Effector memory CD4-positive, alpha-beta T cell (primary cell): ENCODE results near the gene TCP10L.

Experiments used
- DNase-seq, 3 donors: peaks; one replicate each; pipeline ENCODE4 v3.0.0-alpha.2; 2020
- H3K27ac ChIP-seq: 2 replicates; pipeline ENCODE4 v1.7.0; 2013; ENCODE audit warnings: mild to moderate bottlenecking, low read length, moderate library complexity; ENCODE audit not compliant: insufficient read depth, poor library complexity, severe bottlenecking
- H3K27me3 ChIP-seq: replicated peaks from 2 replicates; pipeline ENCODE4 v1.7.0; 2013; ENCODE audit warnings: mild to moderate bottlenecking, low read length; ENCODE audit not compliant: insufficient read depth, control insufficient read depth, poor library complexity, severe bottlenecking
- H3K36me3 ChIP-seq: 2 replicates; pipeline ENCODE4 v1.7.0; 2013; ENCODE audit warnings: mild to moderate bottlenecking, low read length, moderate library complexity; ENCODE audit not compliant: control insufficient read depth, insufficient read depth
- H3K4me1 ChIP-seq: 2 replicates; pipeline ENCODE4 v1.7.0; 2013; ENCODE audit warnings: low read length, mild to moderate bottlenecking; ENCODE audit not compliant: control insufficient read depth, insufficient read depth, poor library complexity, severe bottlenecking
- H3K4me3 ChIP-seq: 2 replicates; pipeline ENCODE4 v1.7.0; 2013; ENCODE audit warnings: low read length, low read depth, mild to moderate bottlenecking; ENCODE audit not compliant: insufficient read depth, poor library complexity, severe bottlenecking
- H3K9me3 ChIP-seq: 2 replicates; pipeline ENCODE4 v1.7.0; 2013; ENCODE audit warnings: mild to moderate bottlenecking, low read length, moderate library complexity; ENCODE audit not compliant: control insufficient read depth

The TCP10L gene

DNA sequence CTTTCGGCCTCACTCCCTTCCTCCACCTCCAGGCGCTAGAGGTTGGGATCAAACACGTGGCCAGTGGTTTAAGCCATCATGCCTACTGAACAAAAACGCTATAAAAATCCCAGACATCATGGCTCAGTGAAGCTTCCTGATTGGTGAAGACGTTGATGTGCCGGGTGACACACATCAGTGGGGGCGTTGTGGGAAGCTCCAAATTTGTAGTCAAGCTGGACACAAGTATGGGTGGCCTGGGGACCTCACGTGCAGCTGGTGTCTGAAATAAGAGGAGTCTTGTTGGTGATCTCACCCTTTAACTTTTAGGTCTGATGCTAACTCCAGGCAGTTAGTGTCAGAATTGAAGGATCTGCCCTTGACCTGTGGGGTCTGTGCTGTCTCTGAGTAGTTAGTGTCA is 20.1 kb upstream of the TCP10L start:
- H3K27ac ChIP-seq = no peak overlapping the region
- no peak overlapping the region for H3K4me3 ChIP-seq
- peaks cover 67% of the 10 kb centered on the region for H3K36me3 ChIP-seq
- H3K27me3 ChIP-seq = no peaks in the 10 kb centered on the region
- no peak for DNase-seq
- H3K9me3 ChIP-seq = no peaks in the 10 kb centered on the region
- H3K4me1 ChIP-seq = no peaks in the 10 kb centered on the region

DNA sequence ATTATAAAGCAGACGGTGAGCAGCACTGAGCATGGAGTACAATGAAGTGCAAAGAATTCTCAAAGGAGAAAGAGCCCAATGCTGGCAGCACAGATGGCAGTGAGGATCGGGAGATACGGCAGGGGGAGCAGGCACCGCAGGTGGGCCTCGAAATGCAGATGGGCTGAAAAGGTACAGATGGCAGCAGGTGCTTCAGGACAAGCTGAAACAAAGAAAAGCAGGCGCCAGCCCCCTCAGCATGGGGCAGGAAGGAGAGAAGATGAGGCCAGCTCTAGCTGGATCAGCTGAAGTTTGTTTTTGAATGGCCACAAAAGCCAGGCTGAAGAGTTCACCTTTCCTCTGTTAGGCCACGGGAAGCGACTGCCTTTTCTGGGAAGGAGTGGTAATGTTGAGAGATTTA is 19.1 kb upstream of the TCP10L start:
- no peak overlapping the region for H3K27ac ChIP-seq
- H3K27me3 ChIP-seq = no peaks in the 10 kb centered on the region
- DNase-seq = no peak
- H3K9me3 ChIP-seq = no peaks in the 10 kb centered on the region
- H3K4me1 ChIP-seq = no peaks in the 10 kb centered on the region
- H3K4me3 ChIP-seq = no peak overlapping the region
- H3K36me3 ChIP-seq = peaks cover 77% of the 10 kb centered on the region

DNA sequence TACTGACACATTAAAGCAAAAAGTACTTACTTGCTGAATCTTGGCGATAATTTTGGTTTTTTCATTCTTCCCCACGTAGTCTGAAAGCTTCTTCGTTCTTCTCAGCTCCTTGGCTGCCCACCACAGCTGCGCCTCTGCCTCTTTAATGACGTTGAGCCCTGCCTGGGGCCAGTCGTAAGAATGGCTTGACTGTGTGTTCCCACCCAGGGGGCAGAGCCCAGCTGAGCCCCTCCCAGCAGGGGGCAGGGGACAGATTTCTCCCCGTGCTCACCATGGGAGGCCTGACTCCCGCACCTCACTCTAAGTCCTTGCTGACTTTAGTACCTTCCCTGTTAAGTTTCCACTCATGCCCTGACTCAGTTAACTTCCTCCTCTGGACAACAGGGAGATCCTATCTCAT is 17.8 kb upstream of the TCP10L start:
- H3K4me1 ChIP-seq = no peaks in the 10 kb centered on the region
- H3K27me3 ChIP-seq = no peaks in the 10 kb centered on the region
- no peak overlapping the region for H3K4me3 ChIP-seq
- H3K27ac ChIP-seq = no peak overlapping the region
- no peaks in the 10 kb centered on the region for H3K9me3 ChIP-seq
- no peak for DNase-seq
- H3K36me3 ChIP-seq = peaks cover 73% of the 10 kb centered on the region

DNA sequence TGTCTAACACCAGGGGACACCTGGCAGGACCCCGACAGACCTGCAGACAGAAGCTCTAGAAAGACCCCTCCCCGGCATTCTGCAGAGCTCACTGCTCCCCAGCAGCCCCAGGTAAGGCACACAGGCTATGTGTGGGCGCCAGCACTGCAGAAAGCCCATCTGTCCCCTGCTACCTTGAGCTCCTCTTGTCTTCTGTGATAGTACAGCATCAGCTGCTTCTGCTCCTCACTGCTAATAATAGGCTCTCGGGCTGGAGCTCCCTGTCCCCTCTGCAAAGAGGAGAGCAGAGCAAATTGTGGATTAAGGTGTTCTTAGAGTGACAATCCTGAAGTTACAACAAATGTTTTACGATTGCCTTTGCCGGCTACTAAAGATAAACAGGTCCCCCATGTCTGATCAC is 16.8 kb upstream of the TCP10L start:
- no peaks in the 10 kb centered on the region for H3K27me3 ChIP-seq
- no peak for DNase-seq
- H3K4me3 ChIP-seq = no peak overlapping the region
- no peaks in the 10 kb centered on the region for H3K4me1 ChIP-seq
- H3K27ac ChIP-seq = no peak overlapping the region
- no peaks in the 10 kb centered on the region for H3K9me3 ChIP-seq
- H3K36me3 ChIP-seq = peaks cover 67% of the 10 kb centered on the region

DNA sequence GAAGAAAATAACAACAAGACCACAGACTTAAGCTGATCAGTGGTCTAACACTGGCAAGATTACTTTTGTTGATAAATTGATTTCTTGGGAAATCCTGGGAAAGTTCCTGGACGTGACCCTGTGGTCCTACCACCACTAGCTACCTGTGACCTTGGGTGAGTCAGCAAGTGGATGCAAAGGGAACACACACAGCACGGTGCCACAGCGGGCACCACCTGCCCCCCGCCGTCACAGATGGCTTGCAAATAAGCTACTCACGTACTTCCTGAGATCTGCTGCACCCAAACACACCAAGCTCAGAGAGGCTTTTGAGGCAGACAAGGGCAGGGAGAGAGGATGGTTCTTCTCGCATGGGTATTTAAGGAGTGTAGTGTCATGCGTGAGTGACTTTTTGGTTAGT is 14.2 kb upstream of the TCP10L start:
- Histone ChIP-seq H3K4me1 (no peaks in the 10 kb centered on the region), H3K4me3 (no peak overlapping the region), H3K36me3 (peaks cover 44% of the 10 kb centered on the region), H3K27ac (no peak overlapping the region), H3K9me3 (no peaks in the 10 kb centered on the region), H3K27me3 (no peaks in the 10 kb centered on the region)
- DNase-seq = no peak

DNA sequence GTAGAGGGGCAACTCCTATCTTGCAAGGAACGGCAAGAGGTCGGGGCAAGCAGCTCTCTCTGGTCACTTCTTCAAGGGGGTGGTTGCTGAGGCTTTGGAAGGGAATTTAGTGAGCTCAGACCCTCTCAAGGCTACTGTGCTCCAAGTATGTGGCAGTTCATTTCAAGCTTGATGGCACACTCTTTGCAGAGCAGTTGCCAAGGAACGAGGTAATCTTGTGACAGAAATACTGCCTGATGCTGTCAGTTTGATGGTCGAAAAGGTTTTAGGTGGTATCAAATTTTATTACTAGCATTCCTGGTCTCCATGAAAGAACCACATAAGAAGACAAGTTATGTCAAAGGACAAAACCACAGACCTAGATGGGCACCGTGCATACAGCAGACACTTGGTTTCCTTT is 13.8 kb upstream of the TCP10L start:
- no peaks in the 10 kb centered on the region for H3K27me3 ChIP-seq
- no peak overlapping the region for H3K4me3 ChIP-seq
- H3K36me3 ChIP-seq = peaks cover 39% of the 10 kb centered on the region
- no peaks in the 10 kb centered on the region for H3K4me1 ChIP-seq
- H3K27ac ChIP-seq = no peak overlapping the region
- H3K9me3 ChIP-seq = no peaks in the 10 kb centered on the region
- DNase-seq = no peak

DNA sequence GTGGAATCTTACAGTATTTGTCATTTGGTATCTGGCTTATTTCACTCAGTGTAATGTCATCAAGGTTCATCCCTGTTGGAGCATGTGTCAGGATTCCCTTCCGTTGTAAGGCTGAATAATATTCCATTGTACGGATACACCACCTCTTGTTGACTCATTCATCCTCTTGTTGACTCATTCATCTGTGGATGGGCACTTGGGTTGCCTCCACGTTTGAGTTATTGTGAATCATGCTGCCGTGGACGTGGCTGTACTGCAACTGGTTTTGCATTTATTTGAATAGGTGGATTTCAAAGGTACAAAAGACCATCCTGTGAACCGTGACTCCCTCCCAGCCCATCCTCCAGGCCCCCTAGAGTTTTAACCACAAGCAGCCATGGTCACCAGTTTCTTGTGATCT is 11.9 kb upstream of the TCP10L start:
- H3K27ac ChIP-seq = no peak overlapping the region
- no peaks in the 10 kb centered on the region for H3K9me3 ChIP-seq
- peaks cover 21% of the 10 kb centered on the region for H3K36me3 ChIP-seq
- DNase-seq = no peak
- no peaks in the 10 kb centered on the region for H3K27me3 ChIP-seq
- H3K4me1 ChIP-seq = no peaks in the 10 kb centered on the region
- no peak overlapping the region for H3K4me3 ChIP-seq

DNA sequence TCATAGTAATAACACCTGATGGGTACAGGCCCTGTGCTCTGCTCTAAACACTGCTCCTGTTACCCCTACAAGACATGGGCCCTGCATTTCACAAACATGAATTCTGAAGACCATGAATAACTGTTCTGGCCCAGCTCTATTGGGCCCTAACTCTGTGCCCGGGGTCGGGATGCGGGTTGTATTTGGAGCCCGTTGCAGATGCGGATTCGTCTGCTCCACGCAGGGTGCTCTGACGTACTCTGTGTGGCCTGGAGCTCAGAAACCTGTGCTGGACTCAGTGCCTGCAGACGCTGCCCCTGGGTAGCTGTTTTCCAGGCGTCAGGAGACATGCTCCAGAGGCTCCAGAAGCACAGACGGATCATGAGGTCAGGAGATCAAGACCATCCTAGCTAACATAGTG is 10.1 kb upstream of the TCP10L start:
- no peak for DNase-seq

DNA sequence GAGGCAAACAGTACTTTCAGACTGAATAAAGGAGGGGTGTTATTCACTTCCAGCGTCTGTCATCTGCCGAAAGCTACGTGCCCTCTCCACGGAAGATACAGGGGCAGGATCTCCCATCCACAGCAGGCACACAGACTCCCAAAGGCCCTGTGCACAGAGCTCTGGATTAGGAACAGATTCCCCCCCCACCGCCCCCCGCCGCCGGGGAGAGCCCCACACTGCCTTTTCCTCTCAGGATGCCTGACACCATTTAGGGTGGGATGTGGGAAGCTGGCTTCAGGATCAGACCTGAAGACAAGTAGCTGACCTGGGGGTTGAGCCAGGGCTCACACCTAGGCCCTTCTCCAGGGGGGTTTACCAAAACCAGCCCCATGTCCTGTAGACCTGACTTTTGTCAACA is 8.4 kb upstream of the TCP10L start:
- no peak overlapping the region for H3K4me3 ChIP-seq
- H3K36me3 ChIP-seq = no peaks in the 10 kb centered on the region
- no peak overlapping the region for H3K27ac ChIP-seq
- no peaks in the 10 kb centered on the region for H3K27me3 ChIP-seq
- H3K9me3 ChIP-seq = no peaks in the 10 kb centered on the region
- H3K4me1 ChIP-seq = no peaks in the 10 kb centered on the region
- no peak for DNase-seq

More for the DNA sequence above, 10.1 kb upstream of the TCP10L start:
- no peaks in the 10 kb centered on the region for H3K4me1 ChIP-seq
- no peaks in the 10 kb centered on the region for H3K9me3 ChIP-seq
- no peaks in the 10 kb centered on the region for H3K27me3 ChIP-seq
- H3K27ac ChIP-seq = no peak overlapping the region
- H3K4me3 ChIP-seq = no peak overlapping the region
- H3K36me3 ChIP-seq = peaks cover 12% of the 10 kb centered on the region

DNA sequence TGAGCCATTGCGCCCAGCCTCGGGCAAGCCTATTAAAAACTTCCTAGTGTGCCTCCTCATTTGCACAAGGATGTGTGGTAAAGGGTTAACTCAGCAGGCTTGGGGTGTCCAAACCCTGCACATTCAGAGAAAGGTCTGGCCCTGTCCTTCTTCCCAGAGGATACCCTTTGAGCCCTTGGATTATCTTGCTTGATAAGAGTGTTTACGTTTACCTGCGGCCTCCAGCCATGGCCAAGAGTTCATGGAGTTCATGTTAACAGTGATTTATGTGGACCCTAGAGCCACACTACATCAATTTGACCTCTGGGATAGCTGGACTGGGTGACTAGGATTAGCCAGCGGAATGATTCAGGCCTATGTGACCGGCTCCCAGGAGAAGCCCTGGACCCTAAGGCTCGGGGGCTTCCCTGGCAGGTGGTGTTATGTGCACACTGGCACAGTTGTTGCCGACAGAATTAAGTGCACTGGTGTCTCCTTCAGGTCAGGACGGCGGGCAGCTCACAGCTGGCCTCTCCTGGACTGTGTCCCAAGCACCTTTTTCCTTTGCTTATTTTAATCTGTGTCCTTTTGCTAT is 7.7 kb upstream of the TCP10L start:
- Histone ChIP-seq H3K4me3 (no peak overlapping the region), H3K36me3 (no peaks in the 10 kb centered on the region), H3K27me3 (no peaks in the 10 kb centered on the region), H3K4me1 (no peaks in the 10 kb centered on the region), H3K27ac (no peak overlapping the region), H3K9me3 (no peaks in the 10 kb centered on the region)
- DNase-seq = no peak

DNA sequence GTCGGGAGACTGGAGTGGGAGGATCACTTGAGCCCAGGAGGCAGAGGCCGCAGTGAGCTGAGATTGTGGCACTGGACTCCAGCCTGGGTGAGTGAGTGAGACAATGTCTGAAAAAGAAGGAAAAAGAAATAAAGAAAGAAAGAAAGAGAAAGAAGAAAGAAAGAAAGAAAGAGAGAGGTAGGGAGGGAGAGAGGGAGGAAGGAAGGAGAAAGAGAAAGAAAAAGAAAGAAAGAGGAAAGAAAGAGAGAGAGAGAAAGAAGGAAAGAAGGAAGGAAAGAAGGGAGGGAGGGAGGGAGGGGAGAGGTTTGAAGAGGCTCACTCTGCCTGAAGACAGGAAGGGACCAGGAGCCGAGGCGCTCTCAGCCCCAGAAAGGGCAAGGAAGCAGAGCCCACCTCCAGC is 4.8 kb upstream of the TCP10L start:
- Histone ChIP-seq H3K36me3 (no peaks in the 10 kb centered on the region), H3K4me3 (no peak overlapping the region), H3K27ac (no peak overlapping the region), H3K9me3 (no peaks in the 10 kb centered on the region), H3K27me3 (no peaks in the 10 kb centered on the region), H3K4me1 (no peaks in the 10 kb centered on the region)
- no peak for DNase-seq
